GM19324 (cell line): ENCODE measurements around the gene SPECC1.

Experiments used
- ATAC-seq: cut with Tn5 transposase; IDR thresholded peaks from one replicate; pipeline ENCODE4 v1.9.1; 2021; ENCODE audit warnings: mild to moderate bottlenecking, moderate library complexity; ENCODE audit not compliant: unreplicated experiment, low FRiP score

SPECC1 gene

GRCh38 chr17:20120836-20121235 is 111.7 kb downstream of the SPECC1 start:
- ATAC-seq: no peak

- ATAC-seq: no peak
Measured at GRCh38 chr17:20121359-20122253, 112.4 kb downstream of the SPECC1 start.

DNA sequence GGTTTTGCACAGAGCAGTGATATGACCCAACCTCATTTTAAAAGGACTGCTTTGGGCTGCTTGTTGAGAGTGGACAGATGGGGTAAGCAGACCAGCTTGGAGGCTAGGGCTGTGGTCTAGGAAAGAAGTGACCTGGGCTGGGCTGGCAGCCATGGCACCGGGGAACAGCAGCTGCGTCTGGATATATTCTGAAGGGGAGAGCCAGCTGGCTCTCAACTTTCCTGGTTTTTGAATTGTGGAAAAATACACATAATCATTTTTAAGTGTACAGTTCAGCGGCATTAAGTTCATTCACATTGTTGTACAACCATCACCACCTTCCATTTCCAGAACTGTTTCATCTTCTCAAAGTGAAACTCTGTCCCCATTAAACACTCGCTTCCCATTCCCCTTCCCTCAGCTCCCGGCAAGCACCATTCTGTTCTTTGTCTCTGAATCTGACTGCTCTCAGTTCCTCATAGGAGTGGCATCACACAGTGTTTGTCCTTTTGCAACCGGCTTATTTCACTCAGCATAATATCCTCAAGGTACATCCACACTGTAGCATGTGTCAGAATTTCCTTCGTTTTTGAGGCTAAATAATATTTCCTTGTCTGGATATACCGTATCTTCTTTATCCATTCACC is 113.2 kb downstream of the SPECC1 start:
- no peak for ATAC-seq

GRCh38 chr17:20123209-20123608 is 114.0 kb downstream of the SPECC1 start:
- ATAC-seq: no peak

GRCh38 chr17:20125724-20126123 is 116.6 kb downstream of the SPECC1 start:
- ATAC-seq: no peak

- ATAC-seq: no peak
Measured at GRCh38 chr17:20127360-20128035, 118.3 kb downstream of the SPECC1 start.

DNA sequence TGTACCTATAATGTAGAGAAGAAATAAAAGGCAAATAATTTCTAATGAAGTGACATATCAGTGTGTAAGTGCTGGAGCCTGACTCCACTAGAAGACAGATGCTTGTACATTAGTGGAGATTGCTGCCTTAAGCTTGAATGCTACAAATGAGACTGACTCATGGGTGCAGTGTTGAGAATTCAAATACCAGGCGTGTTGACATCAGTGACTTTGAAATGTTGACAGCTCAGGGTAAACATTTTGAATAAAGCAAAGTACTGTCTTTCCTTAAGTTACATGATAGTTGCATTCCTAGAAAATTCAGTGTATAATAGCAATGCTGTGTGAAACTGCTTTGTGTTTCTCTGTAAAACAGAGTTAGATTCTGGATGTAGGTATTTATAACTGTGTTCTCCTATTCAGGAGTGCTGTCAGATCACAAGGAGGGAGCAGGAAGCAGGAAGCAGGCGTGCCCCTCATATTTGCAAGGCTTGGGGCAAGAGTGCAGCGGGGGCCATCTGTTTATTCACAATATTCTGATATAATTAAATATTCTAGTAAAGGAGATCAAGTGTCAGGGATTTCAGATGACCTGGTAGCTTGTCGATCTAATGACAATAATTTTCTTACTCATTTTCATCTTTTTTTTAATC is 119.0 kb downstream of the SPECC1 start:
- ATAC-seq: no peak

GRCh38 chr17:20133517-20133916 is 124.4 kb downstream of the SPECC1 start:
- ATAC-seq: no peak

DNA sequence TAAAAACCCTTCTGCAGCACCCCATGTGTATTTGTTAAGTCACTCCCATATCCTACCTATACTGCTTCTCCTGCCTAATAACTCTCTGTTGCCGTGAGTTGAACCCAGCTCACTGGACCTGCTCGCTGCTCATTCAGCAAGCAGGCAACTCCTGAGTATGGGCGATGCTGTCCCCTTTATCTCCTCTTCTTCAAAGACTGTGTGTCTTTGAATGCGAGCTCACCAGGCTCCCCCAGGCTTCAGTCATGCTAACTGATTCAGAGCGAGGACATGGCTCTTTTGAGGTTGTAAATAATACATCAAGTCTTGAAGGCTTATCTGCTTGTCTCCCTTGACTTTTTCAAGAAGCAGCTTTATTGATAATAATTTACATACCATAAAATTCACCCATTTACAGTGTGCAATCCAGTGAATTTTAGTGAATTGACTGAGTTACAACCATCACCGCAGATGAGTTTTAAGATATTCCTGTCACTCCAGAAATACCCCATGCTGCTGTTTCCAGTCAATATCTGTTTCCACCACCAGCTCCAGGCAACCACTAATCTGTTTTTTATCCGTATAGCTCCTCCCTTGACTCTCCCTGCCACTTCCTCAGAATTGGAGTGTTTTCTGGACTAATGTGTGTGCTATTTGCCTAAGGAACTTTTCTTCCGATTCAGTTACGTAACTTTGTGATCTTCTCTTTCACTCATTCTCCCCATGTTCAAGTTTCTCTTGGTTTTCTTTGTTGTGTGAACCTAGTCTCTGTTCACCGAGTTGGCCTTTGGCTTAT is 132.2 kb downstream of the SPECC1 start:
- ATAC-seq: no peak

- no peak for ATAC-seq
Measured at GRCh38 chr17:20142268-20142667, 133.1 kb downstream of the SPECC1 start.

DNA sequence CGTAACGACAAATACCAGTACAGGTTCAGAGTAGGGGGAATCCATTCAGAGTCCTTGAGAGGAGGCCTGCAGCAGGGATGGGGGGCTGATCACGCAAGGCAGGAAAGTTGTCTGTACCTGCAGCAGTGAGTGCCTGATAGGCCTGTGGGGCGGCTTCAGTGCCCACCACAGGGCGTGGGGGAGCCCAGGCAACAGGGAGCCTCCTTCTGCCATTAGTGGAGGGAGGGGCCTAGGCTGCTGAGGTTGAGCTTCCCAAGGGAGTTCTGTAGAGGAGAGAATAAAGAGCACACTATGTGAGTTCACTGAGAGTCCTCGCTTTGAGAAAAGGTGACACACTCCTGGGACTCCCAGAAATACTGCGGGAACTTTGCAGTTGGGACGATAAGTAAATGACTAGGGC is 134.6 kb downstream of the SPECC1 start:
- no peak for ATAC-seq

- ATAC-seq: no peak
Measured at GRCh38 chr17:20145567-20145966, 136.4 kb downstream of the SPECC1 start.

- no peak for ATAC-seq
Measured at GRCh38 chr17:20149251-20149650, 140.1 kb downstream of the SPECC1 start.

GRCh38 chr17:20151174-20151573 is 142.0 kb downstream of the SPECC1 start:
- ATAC-seq: no peak

DNA sequence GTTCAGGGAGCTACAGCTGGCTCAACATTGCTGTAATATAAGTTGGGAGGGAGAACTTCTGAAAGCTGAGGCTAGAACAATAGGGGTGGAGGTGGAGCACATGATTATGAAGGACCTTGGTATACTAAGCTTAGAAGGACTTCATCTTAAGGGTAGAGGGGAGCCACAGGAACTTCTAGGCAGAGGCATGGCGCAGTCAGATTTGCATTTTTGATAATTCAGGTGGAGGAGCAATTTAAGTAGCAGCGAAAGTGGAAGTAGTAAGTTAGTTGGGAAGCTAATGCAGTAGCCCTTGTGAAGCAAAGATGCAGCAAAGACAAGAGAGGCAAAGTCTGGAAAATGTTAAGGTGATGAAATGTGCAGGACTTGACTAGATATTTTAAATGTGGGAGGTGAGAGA is 144.1 kb downstream of the SPECC1 start:
- ATAC-seq: no peak

GRCh38 chr17:20154286-20155000 is 145.3 kb downstream of the SPECC1 start:
- no peak for ATAC-seq

DNA sequence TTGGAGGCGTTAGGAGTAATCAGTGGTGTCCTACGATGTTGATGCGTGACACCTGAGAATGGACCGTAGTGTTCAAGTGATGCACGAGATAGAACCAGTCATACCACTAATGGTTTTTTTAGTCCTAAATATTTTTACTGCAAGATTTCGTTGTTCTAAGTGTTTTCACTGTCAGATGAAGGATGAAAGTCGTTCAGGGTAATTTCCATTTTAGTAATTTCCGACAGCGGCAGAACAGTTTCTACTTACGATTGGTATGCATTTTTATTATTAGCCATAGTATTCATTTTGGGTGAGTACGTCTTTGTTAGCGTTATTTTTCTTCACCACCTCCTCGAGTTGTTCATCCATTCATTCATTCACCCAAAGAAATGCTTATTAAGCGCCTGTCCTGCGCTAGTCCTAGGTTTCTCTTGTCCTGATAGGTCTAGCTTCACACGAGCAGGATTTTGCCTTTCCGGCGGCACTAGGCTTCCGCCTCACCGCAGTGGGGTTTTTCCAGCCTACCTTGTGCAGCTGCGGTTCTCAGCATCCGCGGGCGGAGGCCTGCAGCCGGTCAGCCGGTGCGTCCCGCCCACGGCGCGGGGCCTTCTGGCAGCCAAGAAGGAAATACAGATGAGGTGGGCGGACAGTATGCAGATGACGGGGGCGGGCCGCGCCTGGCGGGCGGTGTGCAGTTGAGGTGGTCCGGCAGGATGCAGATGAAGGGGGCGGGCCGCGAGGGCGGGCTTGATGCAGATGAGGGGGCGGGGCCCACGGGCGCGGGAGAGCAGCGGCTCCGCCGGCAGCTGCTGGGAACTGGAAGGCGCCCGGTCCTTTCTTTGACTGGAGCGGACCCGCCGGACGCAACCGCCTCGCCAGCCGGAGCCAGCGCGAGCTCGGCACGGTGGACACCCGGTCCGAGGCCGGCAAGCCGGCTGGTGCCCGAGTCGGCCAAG is 146.4 kb downstream of the SPECC1 start:
- peak; percentile 96 for ATAC-seq

- ATAC-seq: peak; percentile 24
Measured at GRCh38 chr17:20156196-20157000, 147.2 kb downstream of the SPECC1 start.
